ENCODE measurements around the gene CTAG2. TPM values are rescaled to one million over a fixed set of nuclear protein-coding genes. Genes with fewer than 3 reads are reported as not detected.
"Not testable (repeated sequence)": the region's sequence is repeated elsewhere in the genome, so short reads cannot be mapped to it uniquely, and the experiment has no call there.

The CTAG2 gene
- total RNA-seq = not detected

GRCh38 chrX:154653413-154653812 lies at the start of gene CTAG2:
Gene CTAG2, minus strand, starts transcription at chrX:154653579. Its CDS starts 64 bp downstream, at chrX:154653515.
- intact Hi-C loops (cut with DNase I); H3K27me3 ChIP-seq: not testable (repeated sequence)
- WGBS, 2 donors = no CpG with 5 or more reads among the region's 27 CpGs

GRCh38 chrX:154698630-154699248 lies 45.4 kb upstream of the CTAG2 start:
- no peak overlapping the region for H3K4me3 ChIP-seq
- intact Hi-C loops (cut with DNase I) = no loop called here
- TF ChIP-seq POLR2A (IDR thresholded peaks at IDR 0.05) = no peak
- TF ChIP-seq CTCF (IDR thresholded peaks at IDR 0.05) = no peak
- no peak overlapping the region for H3K27ac ChIP-seq
- no peaks in the 10 kb centered on the region for H3K4me1 ChIP-seq
- no peaks in the 10 kb centered on the region for H3K9me3 ChIP-seq
- H3K27me3 ChIP-seq = no peaks in the 10 kb centered on the region
- no peak for DNase-seq
- peaks cover 0 to 4% (median 0%) of the 10 kb centered on the region in 3 donors for H3K36me3 ChIP-seq
- 66 to 80% methylated on average over 1 to 6 of the region's 6 CpGs for WGBS, 2 donors

More at GRCh38 chrX:154653413-154653812, at the start of gene CTAG2:
- H3K4me1 ChIP-seq, H3K36me3 ChIP-seq, H3K9me3 ChIP-seq, DNase-seq, H3K27ac ChIP-seq, H3K4me3 ChIP-seq: not testable (repeated sequence)

GRCh38 chrX:154696676-154697045 lies 43.3 kb upstream of the CTAG2 start:
- no peaks in the 10 kb centered on the region for H3K4me1 ChIP-seq
- H3K27ac ChIP-seq = no peak overlapping the region
- H3K36me3 ChIP-seq = peaks cover 0 to 4% (median 0%) of the 10 kb centered on the region in 3 donors
- 54 to 83% methylated on average over 1 of the region's 1 CpG for WGBS, 2 donors
- H3K4me3 ChIP-seq = no peak overlapping the region
- DNase-seq = no peak
- H3K9me3 ChIP-seq = no peaks in the 10 kb centered on the region
- no peaks in the 10 kb centered on the region for H3K27me3 ChIP-seq
- TF ChIP-seq POLR2A (IDR thresholded peaks at IDR 0.05) (no peak), CTCF (IDR thresholded peaks at IDR 0.05) (no peak)
- intact Hi-C loops (cut with DNase I) = no loop called here

GRCh38 chrX:154695911-154696675 lies 42.7 kb upstream of the CTAG2 start:
- 51 to 58% methylated on average over 6 to 8 of the region's 8 CpGs for WGBS, 2 donors
- Histone ChIP-seq H3K36me3 (peaks cover 0 to 4% (median 0%) of the 10 kb centered on the region in 3 donors), H3K27ac (no peak overlapping the region), H3K9me3 (no peaks in the 10 kb centered on the region), H3K4me1 (no peaks in the 10 kb centered on the region), H3K4me3 (no peak overlapping the region), H3K27me3 (no peaks in the 10 kb centered on the region)
- DNase-seq = no peak
- intact Hi-C loops (cut with DNase I) = no loop called here
- TF ChIP-seq CTCF (IDR thresholded peaks at IDR 0.05) (no peak), POLR2A (IDR thresholded peaks at IDR 0.05) (no peak)

GRCh38 chrX:154693394-154693793 lies 40.0 kb upstream of the CTAG2 start:
- no peak for DNase-seq
- intact Hi-C loops (cut with DNase I) = no loop called here
- Histone ChIP-seq H3K4me3 (no peak overlapping the region), H3K27me3 (no peaks in the 10 kb centered on the region), H3K9me3 (no peaks in the 10 kb centered on the region), H3K36me3 (no peaks in the 10 kb centered on the region), H3K4me1 (no peaks in the 10 kb centered on the region), H3K27ac (no peak overlapping the region)
- WGBS, 2 donors = 57 to 77% methylated on average over 3 of the region's 3 CpGs
- no peak for TF ChIP-seq CTCF (IDR thresholded peaks at IDR 0.05)

- WGBS, 2 donors = 79 to 88% methylated on average over 1 to 2 of the region's 2 CpGs
- not testable (repeated sequence) for DNase-seq, H3K9me3 ChIP-seq
Measured at GRCh38 chrX:154690438-154690837, 37.1 kb upstream of the CTAG2 start.

GRCh38 chrX:154672084-154672483 lies 18.7 kb upstream of the CTAG2 start:
- intact Hi-C loops (cut with DNase I); H3K36me3 ChIP-seq; H3K27ac ChIP-seq; H3K27me3 ChIP-seq; DNase-seq; H3K4me3 ChIP-seq; H3K4me1 ChIP-seq: not testable (repeated sequence)
- peaks cover 0 to 12% (median 0%) of the 10 kb centered on the region in 3 donors for H3K9me3 ChIP-seq

More at GRCh38 chrX:154690438-154690837, 37.1 kb upstream of the CTAG2 start:
- H3K27ac ChIP-seq; H3K27me3 ChIP-seq; intact Hi-C loops (cut with DNase I); H3K4me1 ChIP-seq; H3K4me3 ChIP-seq; H3K36me3 ChIP-seq: not testable (repeated sequence)

- DNase-seq; H3K27me3 ChIP-seq; H3K4me3 ChIP-seq; H3K27ac ChIP-seq; H3K36me3 ChIP-seq; H3K4me1 ChIP-seq; intact Hi-C loops (cut with DNase I): not testable (repeated sequence)
- 58 to 80% methylated on average over 1 to 6 of the region's 8 CpGs for WGBS, 2 donors
- H3K9me3 ChIP-seq = peaks cover 0 to 12% (median 0%) of the 10 kb centered on the region in 3 donors
Measured at GRCh38 chrX:154670848-154671247, 17.5 kb upstream of the CTAG2 start.

All from esophagus squamous epithelium (tissue), 5 donors.